ENCODE results near the gene ACIN1. TPM values are rescaled to one million over a fixed set of nuclear protein-coding genes. Genes with fewer than 3 reads are reported as not detected.

Gene ACIN1
- total and polyA plus RNA-seq, 2 of the 13 experiments (the other 11 are each of a cell fraction or from before 2014, with no cell fraction given): 165 to 183 TPM

- no peak for TF ChIP-seq AFF4 (CRISPR knock-in tag; IDR thresholded peaks at IDR 0.05)
- TF ChIP-seq ZBTB44 (CRISPR knock-in tag; IDR thresholded peaks at IDR 0.05): 0 out of 2 replicates have a peak, but pooled peaks have one; percentile 21
- TF ChIP-seq NFAT5 (CRISPR knock-in tag; IDR thresholded peaks at IDR 0.05): no peak
- no peak for TF ChIP-seq ZNF33B (CRISPR knock-in tag; IDR thresholded peaks at IDR 0.05)
- no peak for TF ChIP-seq MIER3 (CRISPR knock-in tag; IDR thresholded peaks at IDR 0.05; ENCODE audit: borderline replicate concordance)
- TF ChIP-seq FOXM1 (CRISPR knock-in tag; IDR thresholded peaks at IDR 0.05): no peak
- TF ChIP-seq ZBTB38 (CRISPR knock-in tag; IDR thresholded peaks at IDR 0.05): peak; percentile 89
- TF ChIP-seq ZNF687 (CRISPR knock-in tag; IDR thresholded peaks at IDR 0.05): peak; percentile 80
- no peak for TF ChIP-seq ZNF781 (CRISPR knock-in tag; IDR thresholded peaks at IDR 0.05; ENCODE audit: borderline replicate concordance, not compliant biosample characterization)
- no peak for TF ChIP-seq ZNF713 (CRISPR knock-in tag; IDR thresholded peaks at IDR 0.05)
Observed at GRCh38 chr14:23052182-23052623, 42.7 kb downstream of the ACIN1 start (continued).

All from HepG2 (cell line).